MM.1S (cell line): Measurements from ENCODE around the gene COL6A1.

ENCODE experiments used
- DNase-seq: peaks from one replicate; pipeline ENCODE4 v3.0.0-alpha.2; 2015
- H2AFZ ChIP-seq: fragments of 300-600 bp; sonication (generic); 2 replicates; pipeline ENCODE4 v1.6.0; 2016; ENCODE audit warnings: antibody characterized with exemption, low read length
- H3F3A ChIP-seq: fragments of 300-600 bp; sonication (generic); 2 replicates; pipeline ENCODE4 v1.6.1; 2016; ENCODE audit warnings: mild to moderate bottlenecking, antibody characterized with exemption, low read length, moderate library complexity, mixed read lengths; ENCODE audit not compliant: insufficient read depth
- H3K27ac ChIP-seq: fragments of 300-600 bp; sonication (generic); 2 replicates; pipeline ENCODE4 v1.5.1; 2016; ENCODE audit warnings: mild to moderate bottlenecking, low read length
- H3K27me3 ChIP-seq: fragments of 300-600 bp; sonication (generic); replicated peaks from 2 replicates; pipeline ENCODE4 v1.6.0; 2016; ENCODE audit warnings: low read length; ENCODE audit not compliant: insufficient read depth
- H3K36me3 ChIP-seq: fragments of 300-600 bp; sonication (generic); replicated peaks from 2 replicates; pipeline ENCODE4 v1.6.1; 2016; ENCODE audit warnings: mild to moderate bottlenecking, low read length, mixed read lengths; ENCODE audit not compliant: insufficient read depth
- H3K4me1 ChIP-seq: fragments of 300-600 bp; sonication (generic); 2 replicates; pipeline ENCODE4 v1.6.1; 2016; ENCODE audit warnings: low read length, mixed read lengths
- H3K4me2 ChIP-seq: fragments of 300-600 bp; sonication (generic); 2 replicates; pipeline ENCODE4 v1.6.0; 2016; ENCODE audit warnings: low read depth, low read length
- H3K4me3 ChIP-seq: fragments of 300-600 bp; sonication (generic); 2 replicates; pipeline ENCODE4 v1.5.1; 2016; ENCODE audit warnings: low read length, mixed read lengths
- H3K79me2 ChIP-seq: fragments of 300-600 bp; sonication (generic); 2 replicates; pipeline ENCODE4 v1.6.1; 2016; ENCODE audit warnings: mixed run types, low read length, mixed read lengths
- H3K9ac ChIP-seq: fragments of 300-600 bp; sonication (generic); 2 replicates; pipeline ENCODE4 v1.6.1; 2016; ENCODE audit warnings: low read length, mixed read lengths
- H3K9me2 ChIP-seq: fragments of 300-600 bp; sonication (generic); replicated peaks from 2 replicates; pipeline ENCODE4 v1.6.1; 2016; ENCODE audit warnings: mild to moderate bottlenecking, low read length, mixed read lengths; ENCODE audit not compliant: insufficient read depth
- H3K9me3 ChIP-seq: fragments of 300-600 bp; sonication (generic); replicated peaks from 2 replicates; pipeline ENCODE4 v1.6.1; 2016; ENCODE audit warnings: mild to moderate bottlenecking, low read length, mixed read lengths; ENCODE audit not compliant: insufficient read depth
- H4K20me1 ChIP-seq: fragments of 300-600 bp; sonication (generic); 2 replicates; pipeline ENCODE4 v1.6.1; 2016; ENCODE audit warnings: mild to moderate bottlenecking, low read length, moderate library complexity, mixed read lengths; ENCODE audit not compliant: insufficient read depth
- EZH2 ChIP-seq: fragments of 300-600 bp; sonication (generic); optimal IDR thresholded peaks from 2 replicates; pipeline ENCODE3; 2017; ENCODE audit warnings: low read depth, mild to moderate bottlenecking, antibody characterized with exemption, low read length, mixed read lengths
- EZH2phosphoT487 ChIP-seq: fragments of 300-600 bp; sonication (generic); IDR thresholded peaks from 2 replicates; pipeline ENCODE4 v1.6.1; 2018; ENCODE audit warnings: antibody characterized with exemption, low read length
- TF ChIP-seq, protein P1 (sequence below): fragments of 300-600 bp; sonication (generic); IDR thresholded peaks from 2 replicates; pipeline ENCODE4 v1.5.1; 2016; ENCODE audit warnings: antibody characterized with exemption, low read length, mixed read lengths

The COL6A1 gene

DNA sequence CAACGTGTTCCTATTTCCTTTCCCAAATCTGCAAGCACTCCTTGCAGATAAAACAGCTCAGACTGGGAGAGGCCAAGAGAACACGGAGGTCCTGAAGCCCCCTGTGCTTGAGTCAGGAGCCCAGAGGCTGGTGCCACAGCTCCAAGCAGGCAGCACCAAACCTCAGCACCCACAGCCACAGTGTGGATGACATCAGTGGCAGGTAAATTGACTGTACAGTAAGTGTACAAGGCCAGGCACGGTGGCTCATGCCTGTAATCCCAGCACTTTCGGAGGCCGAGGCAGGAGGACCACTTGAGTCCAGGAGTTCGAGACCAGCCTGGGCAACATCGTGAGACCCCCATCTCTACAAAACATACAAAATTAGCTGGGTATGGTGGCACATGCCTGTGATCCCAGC lies 1.9 kb upstream of the COL6A1 start:
- Histone ChIP-seq H3K9ac (no peak overlapping the region), H3F3A (0 out of 2 replicates have a peak, but pooled peaks cover 5% of the 10 kb centered on the region), H3K9me3 (no peaks in the 10 kb centered on the region), H3K4me1 (no peaks in the 10 kb centered on the region; the same call in 1 of the 2 replicates), H3K27ac (no peak overlapping the region), H3K4me2 (no peak overlapping the region), H3K36me3 (no peaks in the 10 kb centered on the region), H3K9me2 (no peaks in the 10 kb centered on the region), H4K20me1 (no peaks in the 10 kb centered on the region), H3K4me3 (no peak overlapping the region), H3K27me3 (peaks cover 64% of the 10 kb centered on the region), H2AFZ (no peak overlapping the region), H3K79me2 (no peaks in the 10 kb centered on the region)
- TF ChIP-seq, protein P1, sequence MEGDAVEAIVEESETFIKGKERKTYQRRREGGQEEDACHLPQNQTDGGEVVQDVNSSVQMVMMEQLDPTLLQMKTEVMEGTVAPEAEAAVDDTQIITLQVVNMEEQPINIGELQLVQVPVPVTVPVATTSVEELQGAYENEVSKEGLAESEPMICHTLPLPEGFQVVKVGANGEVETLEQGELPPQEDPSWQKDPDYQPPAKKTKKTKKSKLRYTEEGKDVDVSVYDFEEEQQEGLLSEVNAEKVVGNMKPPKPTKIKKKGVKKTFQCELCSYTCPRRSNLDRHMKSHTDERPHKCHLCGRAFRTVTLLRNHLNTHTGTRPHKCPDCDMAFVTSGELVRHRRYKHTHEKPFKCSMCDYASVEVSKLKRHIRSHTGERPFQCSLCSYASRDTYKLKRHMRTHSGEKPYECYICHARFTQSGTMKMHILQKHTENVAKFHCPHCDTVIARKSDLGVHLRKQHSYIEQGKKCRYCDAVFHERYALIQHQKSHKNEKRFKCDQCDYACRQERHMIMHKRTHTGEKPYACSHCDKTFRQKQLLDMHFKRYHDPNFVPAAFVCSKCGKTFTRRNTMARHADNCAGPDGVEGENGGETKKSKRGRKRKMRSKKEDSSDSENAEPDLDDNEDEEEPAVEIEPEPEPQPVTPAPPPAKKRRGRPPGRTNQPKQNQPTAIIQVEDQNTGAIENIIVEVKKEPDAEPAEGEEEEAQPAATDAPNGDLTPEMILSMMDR = no peak
- TF ChIP-seq EZH2phosphoT487 (no peak), EZH2 (no peak)
- no peak for DNase-seq

DNA sequence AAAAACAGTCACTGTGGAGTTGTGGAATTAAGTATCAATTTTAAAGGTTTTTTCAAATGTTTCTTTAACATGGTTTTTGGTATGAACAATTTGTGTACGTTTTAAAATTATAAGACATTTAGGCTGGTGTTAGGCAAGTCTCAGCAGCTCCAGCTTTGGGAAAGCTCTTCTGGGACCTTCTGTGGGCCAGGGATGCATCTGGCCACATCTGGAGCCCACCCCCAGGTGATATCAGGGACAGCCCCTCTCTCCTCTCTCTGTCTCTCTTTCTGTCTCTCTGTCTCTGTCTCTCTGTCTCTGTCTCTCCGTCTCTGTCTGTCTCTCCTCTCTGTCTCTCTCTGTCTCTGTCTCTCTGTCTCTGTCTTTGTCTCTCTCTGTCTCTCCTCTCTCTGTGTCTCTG lies 1.3 kb upstream of the COL6A1 start:
- no peak overlapping the region for H2AFZ ChIP-seq
- H3K4me3 ChIP-seq = no peak overlapping the region
- H3K4me2 ChIP-seq = no peak overlapping the region
- TF ChIP-seq EZH2phosphoT487 (no peak), EZH2 (no peak)
- TF ChIP-seq, protein P1 = no peak
- no peak for DNase-seq
- no peaks in the 10 kb centered on the region for H3K79me2 ChIP-seq
- no peak overlapping the region for H3K9ac ChIP-seq
- 0 out of 2 replicates have a peak, but pooled peaks cover 5% of the 10 kb centered on the region for H3F3A ChIP-seq
- H3K27ac ChIP-seq = no peak overlapping the region
- H3K9me3 ChIP-seq = no peaks in the 10 kb centered on the region
- H4K20me1 ChIP-seq = no peaks in the 10 kb centered on the region
- no peaks in the 10 kb centered on the region for H3K4me1 ChIP-seq
- H3K27me3 ChIP-seq = peaks cover 64% of the 10 kb centered on the region
- no peaks in the 10 kb centered on the region for H3K9me2 ChIP-seq
- H3K36me3 ChIP-seq = no peaks in the 10 kb centered on the region

DNA sequence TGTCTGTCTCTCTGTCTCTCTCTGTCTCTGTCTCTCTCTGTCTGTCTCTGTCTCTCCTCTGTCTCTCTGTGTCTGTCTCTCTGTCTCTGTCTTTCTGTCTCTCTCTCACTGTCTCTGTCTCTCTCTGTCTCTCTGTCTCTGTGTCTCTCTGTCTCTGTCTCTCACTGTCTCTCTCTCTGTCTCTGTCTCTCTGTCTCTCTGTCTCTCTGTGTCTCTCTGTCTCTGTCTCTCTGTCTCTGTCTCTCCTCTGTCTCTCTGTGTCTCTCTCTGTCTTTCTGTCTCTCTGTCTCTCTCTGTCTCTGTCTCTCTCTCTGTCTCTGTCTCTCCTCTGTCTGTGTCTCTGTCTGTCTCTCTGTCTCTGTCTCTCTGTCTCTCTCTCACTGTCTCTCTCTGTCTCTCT lies 873 bp upstream of the COL6A1 start:
- Histone ChIP-seq H4K20me1 (no peaks in the 10 kb centered on the region), H3K9ac (no peak overlapping the region; the same call in 1 of the 2 replicates), H3K9me3 (no peaks in the 10 kb centered on the region), H3K4me3 (peak overlapping the region; percentile 51), H3K4me1 (no peaks in the 10 kb centered on the region), H3K27me3 (peaks cover 67% of the 10 kb centered on the region), H3K9me2 (no peaks in the 10 kb centered on the region), H3K36me3 (no peaks in the 10 kb centered on the region), H3K79me2 (no peaks in the 10 kb centered on the region), H3F3A (0 out of 2 replicates have a peak, but pooled peaks cover 5% of the 10 kb centered on the region), H3K27ac (no peak overlapping the region), H2AFZ (peak overlapping the region; percentile 42), H3K4me2 (peak overlapping the region; percentile 78)
- no peak for DNase-seq
- TF ChIP-seq EZH2 (no peak), EZH2phosphoT487 (no peak)
- TF ChIP-seq, protein P1 = no peak
